H1 (cell line): Measurements from ENCODE around the gene DHPS. TPM values are rescaled to one million over a fixed set of nuclear protein-coding genes. Genes with fewer than 3 reads are reported as not detected.
A peak's percentile ranks its signal among the peaks of the same experiment; 100 is the strongest.

Experiments
- CTCF ChIA-PET: fragments of 300-600 bp; sonication (Branson Sonifier 250); formaldehyde crosslinking; loops from one replicate; lab custom pipeline; 2021; ENCODE audit not compliant: partially characterized antibody; lab: Charles Lee
- POLR2A ChIA-PET: fragments of 300-600 bp; sonication (Branson Sonifier 250); formaldehyde crosslinking; loops from one replicate; lab custom pipeline; 2021; ENCODE audit warnings: inconsistent platforms; ENCODE audit not compliant: partially characterized antibody; lab: Charles Lee
- DNase-seq, 2 experiments: peaks; one replicate each; pipeline versions ENCODE4 v3.0.0 to v3.0.0-alpha.2; 2010 to 2022; ENCODE audit warnings: low spot score in 2 of 2, low read depth in 1 of 2, mixed read lengths in 1 of 2
- FAIRE-seq: peaks from 2 replicates; lab custom pipeline; 2011; peaks lifted over from hg19 to GRCh38; lab: Jason Lieb, UNC
- H2AFZ ChIP-seq: 2 replicates; pipeline ENCODE4 v1.8.1; 2012; ENCODE audit warnings: low read length, inconsistent platforms
- H2AK5ac ChIP-seq: 2 replicates; pipeline ENCODE4 v1.6.1; 2013; ENCODE audit warnings: low read depth, low read length
- H2BK120ac ChIP-seq: replicated peaks from 2 replicates; pipeline ENCODE3; 2013; ENCODE audit warnings: low read depth, low read length, inconsistent platforms
- H2BK12ac ChIP-seq: 2 replicates; pipeline ENCODE4 v1.6.1; 2013; ENCODE audit warnings: low read depth, low read length
- H2BK15ac ChIP-seq: 2 replicates; pipeline ENCODE4 v1.6.1; 2013; ENCODE audit warnings: low read length
- H2BK20ac ChIP-seq: 2 replicates; pipeline ENCODE4 v1.6.1; 2013; ENCODE audit warnings: low read length
- H2BK5ac ChIP-seq: 2 replicates; pipeline ENCODE4 v1.6.1; 2013; ENCODE audit warnings: low read depth, low read length
- H3K14ac ChIP-seq: 2 replicates; pipeline ENCODE4 v1.6.1; 2013; ENCODE audit warnings: inconsistent platforms; ENCODE audit not compliant: insufficient read length
- H3K18ac ChIP-seq: 2 replicates; pipeline ENCODE4 v1.6.1; 2013; ENCODE audit warnings: low read length; ENCODE audit errors: extremely low read depth
- H3K23ac ChIP-seq: 2 replicates; pipeline ENCODE4 v1.6.1; 2013; ENCODE audit warnings: inconsistent platforms; ENCODE audit not compliant: insufficient read length
- H3K23me2 ChIP-seq: 2 replicates; pipeline ENCODE4 v1.6.1; 2013; ENCODE audit warnings: low read depth, low read length
- H3K27ac ChIP-seq: 2 replicates; pipeline ENCODE4 v1.6.1; 2011; ENCODE audit warnings: low read depth, low read length, inconsistent platforms
- H3K27me3 ChIP-seq, 4 experiments: replicated peaks in 1 of 4; 1 replicate in 1 of 4; 2 replicates in 3 of 4; pipeline versions ENCODE4 v1.6.1 to v1.8.1; 2011 to 2013; ENCODE audit warnings: low read length in 3 of 4, mild to moderate bottlenecking in 3 of 4, inconsistent platforms in 2 of 4, mixed read lengths in 2 of 4, moderate library complexity in 1 of 4; ENCODE audit not compliant: control insufficient read depth in 3 of 4, insufficient read depth in 3 of 4; ENCODE audit errors: extremely low read depth in 1 of 4
- H3K36me3 ChIP-seq, 4 experiments: 2 replicates each; pipeline versions ENCODE4 v1.6.1 to v1.8.1; 2011 to 2013; ENCODE audit warnings: mild to moderate bottlenecking in 4 of 4, low read length in 3 of 4, moderate library complexity in 2 of 4, control low read depth in 1 of 4, inconsistent platforms in 1 of 4; ENCODE audit not compliant: insufficient read depth in 4 of 4, control insufficient read depth in 2 of 4
- H3K4ac ChIP-seq: replicated peaks from 2 replicates; pipeline ENCODE3; 2013; ENCODE audit warnings: low read length, low read depth, mixed read lengths, inconsistent platforms; ENCODE audit not compliant: insufficient read length
- H3K4me1 ChIP-seq, 4 experiments: replicated peaks in 1 of 4; 1 replicate in 1 of 4; 2 replicates in 3 of 4; pipeline versions ENCODE4 v1.6.1 to v1.8.1; 2011 to 2013; ENCODE audit warnings: low read length in 3 of 4, inconsistent platforms in 2 of 4, mixed read lengths in 1 of 4; ENCODE audit not compliant: insufficient read depth in 4 of 4, control insufficient read depth in 3 of 4
- H3K4me2 ChIP-seq, 2 experiments: 2 replicates each; pipeline versions ENCODE4 v1.6.1 to v1.8.1; 2011 to 2013; ENCODE audit warnings: low read depth in 2 of 2, low read length in 2 of 2, control low read depth in 1 of 2, inconsistent platforms in 1 of 2, mild to moderate bottlenecking in 1 of 2; ENCODE audit not compliant: insufficient read depth in 1 of 2
- H3K4me3 ChIP-seq, 4 experiments: fragments of 200-600, 300-600 bp in 1 of 4; sonication (generic), shearing (Covaris generic), sonication (Bioruptor Twin) in 1 of 4; 2 replicates each; pipeline versions ENCODE4 v1.5.1 to v1.8.1; 2011 to 2016; ENCODE audit warnings: low read length in 4 of 4, low read depth in 3 of 4, control low read depth in 2 of 4, inconsistent platforms in 2 of 4, mild to moderate bottlenecking in 2 of 4, mixed read lengths in 1 of 4, moderate library complexity in 1 of 4; ENCODE audit not compliant: insufficient read depth in 2 of 4; ENCODE audit errors: extremely low read depth in 1 of 4
- H3K56ac ChIP-seq: replicated peaks from 2 replicates; pipeline ENCODE3; 2013; ENCODE audit warnings: low read depth, mild to moderate bottlenecking, mixed read lengths, low read length, inconsistent platforms; ENCODE audit not compliant: insufficient read length
- H3K79me1 ChIP-seq: 2 replicates; pipeline ENCODE4 v1.6.1; 2013; ENCODE audit warnings: low read depth, low read length, control low read depth
- H3K79me2 ChIP-seq, 2 experiments: 2 replicates each; pipeline versions ENCODE4 v1.6.1 to v1.8.1; 2012 to 2013; ENCODE audit warnings: low read length in 2 of 2, mild to moderate bottlenecking in 2 of 2, inconsistent platforms in 1 of 2; ENCODE audit not compliant: insufficient read depth in 2 of 2, control insufficient read depth in 1 of 2
- H3K9ac ChIP-seq, 4 experiments: replicated peaks in 1 of 4; 1 replicate in 1 of 4; 2 replicates in 3 of 4; pipeline versions ENCODE4 v1.6.1 to v1.8.1; 2011 to 2013; ENCODE audit warnings: low read depth in 3 of 4, low read length in 3 of 4, control low read depth in 2 of 4, mild to moderate bottlenecking in 2 of 4, moderate library complexity in 2 of 4, inconsistent platforms in 1 of 4; ENCODE audit errors: extremely low read depth in 1 of 4
- H3K9me3 ChIP-seq, 2 experiments: 2 replicates each; pipeline versions ENCODE4 v1.6.1 to v1.8.1; 2012 to 2013; ENCODE audit warnings: mild to moderate bottlenecking in 2 of 2, moderate library complexity in 2 of 2, control low read depth in 1 of 2, inconsistent platforms in 1 of 2, low read depth in 1 of 2, low read length in 1 of 2, mixed read lengths in 1 of 2; ENCODE audit not compliant: insufficient read depth in 2 of 2
- H4K20me1 ChIP-seq, 2 experiments: replicated peaks in 1 of 2; 2 replicates each; pipeline versions ENCODE3 to v1.8.1; 2011 to 2013; ENCODE audit warnings: inconsistent platforms in 2 of 2, low read length in 2 of 2, mild to moderate bottlenecking in 1 of 2; ENCODE audit not compliant: insufficient read depth in 2 of 2, control insufficient read depth in 1 of 2
- H4K5ac ChIP-seq: 2 replicates; pipeline ENCODE4 v1.6.1; 2013; ENCODE audit warnings: low read length, low read depth, mixed read lengths, inconsistent platforms; ENCODE audit not compliant: insufficient read length
- H4K8ac ChIP-seq: 2 replicates; pipeline ENCODE4 v1.8.0; 2013; ENCODE audit warnings: mild to moderate bottlenecking, moderate library complexity, low read length, inconsistent platforms; ENCODE audit not compliant: insufficient read depth; ENCODE audit errors: extremely low read depth
- H4K91ac ChIP-seq: replicated peaks from 2 replicates; pipeline ENCODE3; 2013; ENCODE audit warnings: low read length, mixed read lengths, inconsistent platforms; ENCODE audit not compliant: insufficient read length
- ATF2 ChIP-seq: IDR thresholded peaks from 2 replicates; pipeline ENCODE4 v1.6.1; 2012; ENCODE audit warnings: low read length, inconsistent platforms
- BCL11A ChIP-seq, 2 experiments: IDR thresholded peaks; one replicate each; pipeline ENCODE4 v1.6.1; 2011; ENCODE audit warnings: low read depth in 2 of 2, low read length in 2 of 2, mild to moderate bottlenecking in 2 of 2
- BRCA1 ChIP-seq: IDR thresholded peaks from 2 replicates; pipeline ENCODE4 v1.6.1; 2012; ENCODE audit warnings: low read depth, low read length, improper control_type of control experiment
- EZH2 ChIP-seq: fragments of 200-600 bp; sonication (generic); IDR thresholded peaks from 2 replicates; pipeline ENCODE4 v1.7.1; 2012; ENCODE audit warnings: low read depth, mild to moderate bottlenecking, moderate library complexity, low read length, inconsistent platforms; ENCODE audit not compliant: severe bottlenecking
- JUND ChIP-seq: IDR thresholded peaks from 2 replicates; pipeline ENCODE4 v1.6.1; 2011; ENCODE audit warnings: mild to moderate bottlenecking, improper control_type of control experiment, low read length
- WGBS, 2 experiments: shearing (Covaris generic) in 1 of 2; methylation state at CpG; one replicate each; pipeline versions ENCODE4 v1.1.6 to v1.1.7; 2013 to 2015; ENCODE audit warnings: low lambda C conversion rate in 2 of 2, mixed read lengths in 2 of 2, inconsistent platforms in 1 of 2, low coverage in 1 of 2, missing lambda C conversion rate in 1 of 2; ENCODE audit not compliant: insufficient replicate concordance in 2 of 2, insufficient coverage in 1 of 2, insufficient read length in 1 of 2; ENCODE audit errors: extremely low coverage in 1 of 2, missing lambda C conversion rate in 1 of 2; 5-methylcytosine and 5-hydroxymethylcytosine counted together
- polyA plus RNA-seq, 7 experiments: library from polyadenylated mRNA; depleted of rRNA in 3 of 7; stranded (reverse) in 5 of 7; unstranded in 2 of 7; fragments of >200 nt in 5 of 7; fragments of 200-250 nt in 2 of 7; gene quantifications; 1 replicate in 5 of 7; 2 replicates in 1 of 7; 4 replicates in 1 of 7; pipeline versions ENCODE4 v1.2.1 to v1.2.3, GENCODE V29; 2011 to 2013; ENCODE audit warnings: missing spikeins in 2 of 7, mixed read lengths in 2 of 7
- total RNA-seq: library from RNA; stranded (reverse); fragmentation: NEBNext Ultra II Directional; extraction: Animal tissue kit (Norgen Biotek cat#: 25700); gene quantifications from 2 replicates; pipeline ENCODE4 v1.2.1, GENCODE V29; 2021

The DHPS gene
- total and polyA plus RNA-seq, 2 of the 8 experiments (the other 6 are each of a cell fraction or from before 2014, with no cell fraction given): 86.6 to 99.6 TPM

GRCh38 chr19:12666265-12667048, 15.2 kb downstream of the DHPS start, which contains the start of the genes MAN2B1 and WDR83:
MAN2B1 (minus strand) TSS chr19:12666742; CDS start chr19:12666701, 41 bp downstream.
WDR83 (plus strand) TSS chr19:12666807; CDS start chr19:12669791, 2,984 bp downstream.
- H2BK20ac ChIP-seq: no peak within 1 kb of the TSS
- H3K9me3 ChIP-seq: no peaks in the 10 kb centered on the region
- peaks cover 3 to 22% (median 7%) of the 10 kb centered on the region in 4 experiments for H3K4me1 ChIP-seq
- peaks cover 0 to 5% (median 3%) of the 10 kb centered on the region in 4 experiments; a peak in 4 of 8 replicates for H3K36me3 ChIP-seq
- H3K27ac ChIP-seq: peak within 1 kb of the TSS; percentile 41; the same call in 1 of the 2 replicates
- no peak for FAIRE-seq
- peaks cover 24% of the 10 kb centered on the region for H3K23me2 ChIP-seq
- peak within 1 kb of the TSS; percentile 77 for H3K56ac ChIP-seq
- no peak within 1 kb of the TSS for H3K14ac ChIP-seq
- peak within 1 kb of the TSS; percentile 68 for H2BK12ac ChIP-seq
- ChIA-PET CTCF (interaction anchor here (0.8 to 2.3 kb wide), 5 partner anchors 10 to 102 kb away, joined by 3 to 7 read pairs (median 6); no protein-coding TSS in a partner anchor), POLR2A (interaction anchor here (0.7 to 5.3 kb wide), 12 partner anchors 8 to 1836 kb away, joined by 3 to 31 read pairs (median 4); partner anchors contain the start of genes DHPS, TNPO2, ZNF490 and ZNF791)
- H2BK15ac ChIP-seq: peak within 1 kb of the TSS; percentile 61; the same call in 1 of the 2 replicates
- H4K91ac ChIP-seq: no peak within 1 kb of the TSS
- no peak within 1 kb of the TSS for H2BK120ac ChIP-seq
- H3K23ac ChIP-seq: no peak within 1 kb of the TSS
- peak within 1 kb of the TSS; percentile 87 for H3K18ac ChIP-seq
- H2BK5ac ChIP-seq: peak within 1 kb of the TSS; percentile 71; the same call in 1 of the 2 replicates
- peaks cover 0 to 22% of the 10 kb centered on the region in 2 experiments; a peak in 1 of 4 replicates for H3K79me2 ChIP-seq
- peak within 1 kb of the TSS; percentile 88 to 97 (median 92) for H3K4me3 ChIP-seq
- peak in 1 of 2 experiments; percentile 85 for DNase-seq
- no peak within 1 kb of the TSS for H3K4ac ChIP-seq
- no peaks in the 10 kb centered on the region; a peak in 1 of 7 replicates for H3K27me3 ChIP-seq
- no peak within 1 kb of the TSS for H4K5ac ChIP-seq
- H3K79me1 ChIP-seq: peaks cover 4% of the 10 kb centered on the region; the same call in 1 of the 2 replicates
- H4K8ac ChIP-seq: peak within 1 kb of the TSS; percentile 87
- H2AK5ac ChIP-seq: peak within 1 kb of the TSS; percentile 17; the same call in 1 of the 2 replicates
- peak within 1 kb of the TSS; percentile 78 for H2AFZ ChIP-seq
- peak within 1 kb of the TSS; percentile 10 to 91 (median 68) for H3K9ac ChIP-seq
- H3K4me2 ChIP-seq: peak within 1 kb of the TSS; percentile 99 to 100
- H4K20me1 ChIP-seq: peaks cover 0 to 9% of the 10 kb centered on the region in 2 experiments
- whole genome bisulfite sequencing, 2 experiments: 9% methylated on average over 37 of the region's 46 CpGs; no CpG with 5 or more reads in 1 of the 2 experiments
- TF ChIP-seq JUND: no peak
- TF ChIP-seq EZH2: no peak
- no peak for TF ChIP-seq BCL11A (IDR thresholded peaks at IDR 0.05; ENCODE audit: low read depth in 2 of 2, low read length in 2 of 2)
- TF ChIP-seq BRCA1: no peak
- no peak for TF ChIP-seq ATF2
